Stimulated activated CD4-positive, alpha-beta T cell treated with anti-CD3 and anti-CD28 coated beads, TNF-alpha, amount 100 ng/mL, for 1 hour (primary cell): ENCODE results near the gene DSC3.

Experiments
- DNase-seq, 3 donors: peaks; one replicate each; pipeline ENCODE4 v3.0.0-alpha.2; 2020; ENCODE audit warnings: low read depth in 3 of 3, low spot score in 1 of 3

The DSC3 gene

GRCh38 chr18:31042406-31043181 lies at the start of gene DSC3:
Gene DSC3, minus strand, starts transcription at chr18:31042742. Its CDS starts 82 bp downstream, at chr18:31042660.
- no peak for DNase-seq

GRCh38 chr18:31091350-31091749 lies 48.8 kb upstream of the DSC3 start:
- DNase-seq, result no peak

- no peak for DNase-seq
Measured at GRCh38 chr18:31088532-31088931, 46.0 kb upstream of the DSC3 start.

GRCh38 chr18:31079973-31080372 lies 37.4 kb upstream of the DSC3 start:
- DNase-seq, result no peak

- no peak for DNase-seq
Measured at GRCh38 chr18:31077878-31078277, 35.3 kb upstream of the DSC3 start.

- no peak for DNase-seq
Measured at GRCh38 chr18:31072175-31072574, 29.6 kb upstream of the DSC3 start.

- DNase-seq, result no peak
Measured at GRCh38 chr18:31070206-31070605, 27.7 kb upstream of the DSC3 start.

- DNase-seq, result no peak
Measured at GRCh38 chr18:31066266-31066665, 23.7 kb upstream of the DSC3 start.

GRCh38 chr18:31065036-31065773 lies 22.7 kb upstream of the DSC3 start:
- DNase-seq, result no peak

- no peak for DNase-seq
Measured at GRCh38 chr18:31064130-31064529, 21.6 kb upstream of the DSC3 start.

- no peak for DNase-seq
Measured at GRCh38 chr18:31061945-31062344, 19.4 kb upstream of the DSC3 start.

GRCh38 chr18:31058897-31059296 lies 16.4 kb upstream of the DSC3 start:
- no peak for DNase-seq

GRCh38 chr18:31057917-31058316 lies 15.4 kb upstream of the DSC3 start:
- DNase-seq, result no peak

GRCh38 chr18:31057051-31057450 lies 14.5 kb upstream of the DSC3 start:
- DNase-seq, result no peak

- DNase-seq, result no peak
Measured at GRCh38 chr18:31056296-31056695, 13.8 kb upstream of the DSC3 start.

GRCh38 chr18:31050635-31051034 lies 8.1 kb upstream of the DSC3 start:
- DNase-seq, result no peak

GRCh38 chr18:31049189-31049588 lies 6.6 kb upstream of the DSC3 start:
- no peak for DNase-seq

GRCh38 chr18:31048216-31048615 lies 5.7 kb upstream of the DSC3 start:
- no peak for DNase-seq

GRCh38 chr18:31046916-31047315 lies 4.4 kb upstream of the DSC3 start:
- DNase-seq, result no peak

GRCh38 chr18:31045599-31045998 lies 3.1 kb upstream of the DSC3 start:
- no peak for DNase-seq

GRCh38 chr18:31044926-31045325 lies 2.4 kb upstream of the DSC3 start:
- DNase-seq, result no peak

- DNase-seq, result no peak
Measured at GRCh38 chr18:31043709-31044108, 1.2 kb upstream of the DSC3 start.

- DNase-seq, result no peak
Measured at GRCh38 chr18:31042084-31042405, 497 bp downstream of the DSC3 start.
